DMS153 treated with DMSO at 0.1 percent for 48 hours (cell line): ENCODE measurements around the gene KIF26B.
"Not testable (repeated sequence)": the region's sequence is repeated elsewhere in the genome, so short reads cannot be mapped to it uniquely, and the experiment has no call there.

Experiments used
- DNase-seq: peaks from one replicate; lab custom pipeline; 2025; ENCODE audit not compliant: unreplicated experiment; lab: John Stamatoyannopoulos, UW

Gene KIF26B

GRCh38 chr1:245687636-245688535 is 533.1 kb downstream of the KIF26B start:
- DNase-seq, result no peak

GRCh38 chr1:245688536-245689453 is 534.0 kb downstream of the KIF26B start:
- DNase-seq, result no peak

- no peak for DNase-seq
Observed at GRCh38 chr1:245690156-245690690, 535.4 kb downstream of the KIF26B start.

GRCh38 chr1:245690946-245691541 is 536.3 kb downstream of the KIF26B start:
- peak; percentile 75 for DNase-seq

GRCh38 chr1:245691897-245692296 is 537.1 kb downstream of the KIF26B start:
- no peak for DNase-seq

GRCh38 chr1:245692318-245692717 is 537.5 kb downstream of the KIF26B start:
- no peak for DNase-seq

GRCh38 chr1:245693116-245693793 is 538.5 kb downstream of the KIF26B start:
- DNase-seq, result no peak

- DNase-seq, result no peak
Observed at GRCh38 chr1:245693941-245694752, 539.4 kb downstream of the KIF26B start.

- DNase-seq, result no peak
Observed at GRCh38 chr1:245694753-245695195, 540.0 kb downstream of the KIF26B start.

- DNase-seq, result no peak
Observed at GRCh38 chr1:245695211-245695610, 540.4 kb downstream of the KIF26B start.

GRCh38 chr1:245695701-245696100 is 540.9 kb downstream of the KIF26B start:
- not testable (repeated sequence) for DNase-seq

GRCh38 chr1:245698116-245698515 is 543.3 kb downstream of the KIF26B start:
- DNase-seq, result no peak

- DNase-seq, result peak; percentile 98
Observed at GRCh38 chr1:245698860-245699259, 544.1 kb downstream of the KIF26B start.

- no peak for DNase-seq
Observed at GRCh38 chr1:245700631-245701030, 545.8 kb downstream of the KIF26B start.

- no peak for DNase-seq
Observed at GRCh38 chr1:245701631-245702030, 546.8 kb downstream of the KIF26B start.

GRCh38 chr1:245702346-245702745 is 547.6 kb downstream of the KIF26B start:
- DNase-seq, result no peak

GRCh38 chr1:245704341-245704740 is 549.6 kb downstream of the KIF26B start:
- DNase-seq, result no peak

GRCh38 chr1:245704765-245705164 is 550.0 kb downstream of the KIF26B start:
- DNase-seq, result no peak

GRCh38 chr1:245707941-245708340 is 553.2 kb downstream of the KIF26B start:
- no peak for DNase-seq
